HK-2 (cell line): Measurements from ENCODE around the gene KNSTRN.

Experiments used
- DNase-seq: peaks from one replicate; pipeline ENCODE4 v3.0.0-alpha.2; 2018; ENCODE audit not compliant: unreplicated experiment

Gene KNSTRN

DNA sequence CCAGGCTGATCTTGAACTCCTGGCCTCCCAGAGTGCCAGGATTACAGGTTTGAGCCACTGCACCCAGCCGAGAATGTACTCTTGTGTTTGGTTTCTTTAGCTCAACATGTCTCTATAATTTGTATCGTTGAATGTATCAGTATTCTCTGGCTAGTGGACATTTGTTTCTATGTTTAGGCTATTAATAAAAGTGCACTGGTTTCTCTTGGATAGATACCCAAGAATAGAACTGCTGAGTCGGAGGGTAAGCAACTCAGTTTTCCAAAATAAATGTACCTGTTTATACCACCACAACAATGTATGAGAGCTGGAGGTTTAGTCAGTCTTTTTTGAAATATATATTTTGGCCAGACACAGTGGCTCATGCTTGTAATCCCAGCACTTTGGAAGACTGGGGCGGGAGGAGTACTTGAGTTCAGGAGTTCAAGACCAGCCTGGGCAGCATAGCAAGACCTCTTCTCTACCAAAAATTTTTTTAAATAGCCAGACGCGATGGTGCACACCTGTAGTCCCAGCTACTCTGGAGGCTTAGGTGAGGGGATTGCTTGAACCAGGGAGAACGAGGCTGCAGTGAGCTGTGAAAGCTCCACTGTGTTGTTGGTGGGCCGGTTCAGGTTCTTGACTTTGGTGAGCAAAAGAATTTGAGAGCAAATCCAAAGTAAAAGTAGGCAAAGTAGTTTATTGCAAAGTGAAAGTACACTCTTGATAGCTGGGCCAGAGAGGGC lies 15.3 kb downstream of the KNSTRN start:
- DNase-seq: no peak

DNA sequence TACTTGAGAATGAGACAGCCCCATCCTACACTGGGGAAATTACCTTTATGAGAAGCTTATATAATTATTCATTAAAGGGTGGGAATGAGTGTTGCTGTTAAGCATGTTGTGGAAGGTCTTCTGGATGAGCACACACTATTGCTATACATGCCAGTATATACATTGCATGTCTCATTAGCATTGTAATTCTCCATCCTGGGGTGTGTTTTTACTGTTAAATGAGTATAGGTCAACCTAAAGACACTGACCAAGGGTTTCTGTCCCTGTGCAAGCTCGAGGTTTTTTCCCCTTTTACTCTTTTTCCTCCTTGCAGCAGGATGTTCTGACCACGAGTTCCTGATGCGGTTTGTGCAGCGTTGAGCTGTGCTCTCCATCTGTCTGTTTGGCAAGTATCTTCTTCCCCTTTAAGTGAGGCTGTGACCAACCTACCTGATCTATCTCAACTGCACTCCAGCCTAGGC lies 15.9 kb downstream of the KNSTRN start:
- no peak for DNase-seq

DNA sequence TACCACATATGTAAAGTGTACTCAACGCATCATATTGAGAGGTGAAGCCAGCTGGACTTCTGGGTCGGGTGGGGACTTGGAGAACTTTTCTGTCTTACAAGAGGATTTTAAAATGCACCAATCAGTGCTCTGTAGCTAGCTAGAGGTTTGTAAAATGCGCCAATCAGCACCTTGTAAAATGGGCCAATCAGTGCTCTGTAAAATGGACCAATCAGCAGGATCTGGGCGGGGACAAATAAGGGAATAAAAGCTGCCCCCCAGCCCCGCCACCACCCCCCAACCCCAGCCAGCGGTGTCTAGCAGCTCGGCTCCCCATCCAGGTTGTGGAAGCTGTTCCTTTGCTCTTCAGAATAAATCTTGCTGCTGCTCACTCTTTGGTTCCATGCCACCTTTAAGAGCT lies 16.8 kb downstream of the KNSTRN start:
- DNase-seq: no peak

- DNase-seq: peak; percentile 91
Observed at GRCh38 chr15:40405501-40406381, 23.2 kb downstream of the KNSTRN start, which contains the start of gene IVD. Gene IVD, plus strand, starts transcription at chr15:40405795. Its CDS starts 33 bp downstream, at chr15:40405828.

GRCh38 chr15:40407330-40407990 lies 24.9 kb downstream of the KNSTRN start:
- DNase-seq: no peak

DNA sequence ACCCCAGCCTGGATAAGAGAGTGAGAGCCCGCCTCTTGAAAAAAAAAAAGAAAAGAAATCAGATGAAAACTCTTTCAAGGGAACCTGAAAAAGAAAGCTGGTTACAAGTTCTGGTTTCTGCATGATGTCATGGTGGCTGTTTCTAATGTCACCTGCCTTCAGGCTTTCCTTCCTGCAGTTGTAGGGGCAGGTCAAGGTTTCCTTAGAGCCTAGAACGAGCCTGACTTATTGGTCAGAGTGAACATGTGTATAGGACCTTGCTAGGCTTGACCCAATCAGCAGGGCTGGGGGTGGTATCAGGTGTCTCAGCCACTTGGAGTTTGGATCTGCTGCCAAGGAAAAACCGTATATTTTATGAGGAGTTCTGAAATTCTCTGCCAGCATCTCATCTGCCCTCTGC lies 26.8 kb downstream of the KNSTRN start:
- no peak for DNase-seq

DNA sequence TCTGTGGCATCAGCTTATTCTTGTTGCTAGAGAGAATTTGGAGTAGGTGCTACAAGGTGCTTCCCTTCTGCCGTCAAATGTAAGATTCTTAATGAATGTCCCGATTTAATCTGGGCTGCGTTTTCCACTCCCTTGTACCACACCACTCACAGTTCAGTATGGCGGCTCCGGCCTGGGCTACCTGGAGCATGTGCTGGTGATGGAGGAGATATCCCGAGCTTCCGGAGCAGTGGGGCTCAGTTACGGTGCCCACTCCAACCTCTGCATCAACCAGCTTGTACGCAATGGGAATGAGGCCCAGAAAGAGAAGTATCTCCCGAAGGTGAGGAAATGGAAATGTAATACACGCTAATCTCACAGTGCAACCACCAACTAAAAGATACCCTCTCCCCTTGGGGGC lies 28.0 kb downstream of the KNSTRN start:
- DNase-seq: no peak

DNA sequence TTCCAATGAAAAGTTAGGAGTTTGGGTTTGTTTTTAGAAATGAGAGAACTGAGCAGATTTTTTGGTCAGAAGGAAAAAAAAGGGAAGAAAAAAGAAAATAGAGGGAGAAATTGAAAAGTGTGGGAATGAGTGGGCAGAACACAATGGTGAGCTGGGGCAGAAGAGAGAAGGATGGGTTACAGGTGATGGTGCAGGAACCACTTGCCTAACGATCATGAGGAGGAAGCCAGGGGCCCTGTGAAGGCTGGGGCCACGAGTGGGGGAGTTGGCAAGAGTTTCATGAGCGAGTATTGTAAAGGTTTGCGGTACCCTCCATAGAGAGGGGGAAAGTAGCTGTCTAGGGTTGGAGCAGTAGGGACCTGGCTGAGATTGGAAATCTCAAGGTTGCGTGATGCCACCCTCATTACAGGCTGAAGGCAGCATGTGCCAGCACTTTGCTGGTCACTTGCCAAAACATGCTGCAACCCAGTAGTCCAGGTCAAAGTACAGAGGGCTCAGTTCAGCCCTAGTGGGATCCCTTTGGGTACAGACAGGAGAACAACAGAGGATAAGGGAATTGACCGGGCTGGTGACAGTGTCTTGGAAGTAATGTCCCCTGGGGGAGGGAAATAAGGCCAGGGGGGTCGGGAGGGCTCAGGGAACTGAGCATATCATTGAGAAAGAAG lies 29.7 kb downstream of the KNSTRN start:
- no peak for DNase-seq

- no peak for DNase-seq
Observed at GRCh38 chr15:40413036-40413435, 30.5 kb downstream of the KNSTRN start.

GRCh38 chr15:40414816-40415215 lies 32.3 kb downstream of the KNSTRN start:
- DNase-seq: no peak

DNA sequence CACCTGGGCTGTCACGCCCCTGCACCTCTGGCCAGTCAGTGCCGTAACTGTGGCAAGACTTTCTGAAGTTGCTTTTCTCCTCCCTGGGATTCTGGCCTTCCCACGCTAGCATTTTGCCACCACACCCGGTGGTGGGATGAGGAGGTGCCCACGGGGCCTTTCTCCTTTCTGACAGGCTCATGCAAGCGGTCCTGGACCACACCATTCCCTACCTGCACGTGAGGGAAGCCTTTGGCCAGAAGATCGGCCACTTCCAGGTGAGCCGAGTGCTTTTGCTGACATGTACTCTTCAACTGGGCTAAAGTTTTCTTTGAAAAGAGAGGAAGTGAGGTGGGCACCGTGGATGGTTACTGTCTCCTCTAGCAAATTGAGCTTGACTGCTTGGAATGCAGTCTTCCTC lies 32.7 kb downstream of the KNSTRN start:
- no peak for DNase-seq

GRCh38 chr15:40416056-40416455 lies 33.5 kb downstream of the KNSTRN start:
- no peak for DNase-seq

DNA sequence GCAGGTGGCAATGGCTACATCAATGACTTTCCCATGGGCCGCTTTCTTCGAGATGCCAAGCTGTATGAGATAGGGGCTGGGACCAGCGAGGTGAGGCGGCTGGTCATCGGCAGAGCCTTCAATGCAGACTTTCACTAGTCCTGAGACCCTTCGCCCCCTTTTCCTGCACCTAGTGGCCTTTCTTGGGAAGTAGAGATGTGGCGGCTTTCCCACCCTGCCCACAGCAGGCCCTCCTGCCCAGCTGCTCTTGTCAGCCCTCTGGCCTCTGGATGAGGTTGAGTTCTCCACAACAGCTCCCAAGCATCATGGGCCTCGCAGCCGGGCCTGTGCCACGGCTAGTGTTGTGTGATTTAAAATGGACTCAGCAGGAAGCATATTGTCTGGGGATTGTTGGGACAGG lies 35.6 kb downstream of the KNSTRN start:
- no peak for DNase-seq

- DNase-seq: no peak
Observed at GRCh38 chr15:40420071-40420713, 37.7 kb downstream of the KNSTRN start.

DNA sequence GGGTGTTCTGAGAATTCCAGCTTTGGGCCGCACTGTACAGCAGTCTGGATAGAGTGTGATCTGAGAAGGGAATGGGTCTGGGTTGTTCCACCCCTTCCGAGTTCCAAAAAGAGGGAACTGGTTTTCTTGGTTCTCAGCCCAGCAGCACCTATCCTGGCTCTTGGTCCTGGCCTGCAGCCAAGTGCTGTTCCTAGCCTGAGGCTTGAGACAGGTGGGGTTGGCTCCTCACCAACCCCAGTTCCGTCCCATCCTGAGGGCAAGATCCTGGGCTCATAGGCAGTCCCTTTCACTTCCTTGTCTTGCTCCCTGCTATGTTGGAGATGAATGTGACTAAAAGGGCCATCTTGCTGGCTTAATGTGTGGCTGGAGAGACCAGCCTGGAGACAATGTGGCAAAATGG lies 38.3 kb downstream of the KNSTRN start:
- DNase-seq: no peak

GRCh38 chr15:40421246-40422157 lies 39.0 kb downstream of the KNSTRN start:
- no peak for DNase-seq

- no peak for DNase-seq
Observed at GRCh38 chr15:40424483-40425115, 42.1 kb downstream of the KNSTRN start.

- DNase-seq: no peak
Observed at GRCh38 chr15:40425681-40426080, 43.2 kb downstream of the KNSTRN start.

GRCh38 chr15:40427188-40427587 lies 44.7 kb downstream of the KNSTRN start:
- DNase-seq: no peak

DNA sequence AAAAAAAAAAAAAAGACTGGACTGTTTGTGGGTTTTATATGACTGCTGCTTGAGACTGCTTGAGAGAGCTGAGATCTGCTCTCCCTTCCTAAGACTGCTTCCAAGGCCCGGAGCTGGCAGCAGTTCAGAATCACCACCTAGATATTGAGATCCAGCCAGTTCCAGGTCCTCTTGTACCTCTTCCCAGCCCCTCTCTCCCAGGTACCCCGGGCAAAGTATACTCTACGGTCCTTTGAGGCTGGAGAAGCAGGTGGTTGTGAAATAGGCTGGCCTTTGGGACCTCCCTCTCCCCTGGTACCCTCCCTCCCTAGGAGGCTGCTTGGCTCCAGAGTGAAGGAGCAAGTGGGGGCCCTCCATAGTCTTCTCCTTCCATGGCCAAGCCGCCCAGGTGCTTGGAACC lies 45.7 kb downstream of the KNSTRN start:
- DNase-seq: no peak
